A673 (cell line): ENCODE measurements around the gene SPI1.

Experiments
- CTCF ChIP-seq: fragments of 300-800, 200-600 bp; sonication (generic); conservative IDR thresholded peaks from 2 replicates; pipeline ENCODE4 v1.5.1; 2017; ENCODE audit warnings: low read depth, mild to moderate bottlenecking, antibody characterized with exemption, low read length, moderate library complexity, mixed read lengths
- EZH2 ChIP-seq: fragments of 200-600 bp; sonication (generic); IDR thresholded peaks from 2 replicates; pipeline ENCODE4 v1.6.1; 2017; ENCODE audit warnings: borderline replicate concordance, low read depth, mild to moderate bottlenecking, mixed read lengths, antibody characterized with exemption, low read length; ENCODE audit not compliant: poor library complexity, severe bottlenecking

DNA sequence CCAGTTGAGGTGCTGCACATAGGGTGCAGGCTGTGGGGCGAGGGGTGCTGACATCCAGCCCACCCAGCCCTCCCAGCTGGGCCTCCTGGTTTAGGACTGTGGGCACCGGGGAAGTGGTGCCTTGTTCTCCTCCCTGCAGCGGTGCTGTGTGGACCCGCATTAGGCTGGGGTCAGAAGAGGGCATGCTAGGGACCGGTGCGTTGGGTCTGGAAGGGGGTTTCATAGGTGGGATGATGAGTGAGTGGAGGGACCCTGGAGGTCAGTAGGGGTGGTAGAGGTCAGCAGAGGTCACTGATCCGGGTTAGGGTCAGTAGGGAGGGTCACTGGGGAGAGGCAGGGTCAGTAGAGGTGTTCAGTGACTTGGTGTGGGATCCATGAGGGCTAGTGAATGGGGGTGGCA lies 19.2 kb downstream of the SPI1 start:
- no peak for TF ChIP-seq EZH2
- TF ChIP-seq CTCF: no peak
